COLO668 (cell line): ENCODE results near the gene RAB26.
A peak's percentile ranks its signal among the peaks of the same experiment; 100 is the strongest.
"Not testable (repeated sequence)": the region's sequence is repeated elsewhere in the genome, so short reads cannot be mapped to it uniquely, and the experiment has no call there.

Experiments used
- DNase-seq: peaks from one replicate; lab custom pipeline; 2025; ENCODE audit not compliant: unreplicated experiment; lab: John Stamatoyannopoulos, UW

RAB26 gene

DNA sequence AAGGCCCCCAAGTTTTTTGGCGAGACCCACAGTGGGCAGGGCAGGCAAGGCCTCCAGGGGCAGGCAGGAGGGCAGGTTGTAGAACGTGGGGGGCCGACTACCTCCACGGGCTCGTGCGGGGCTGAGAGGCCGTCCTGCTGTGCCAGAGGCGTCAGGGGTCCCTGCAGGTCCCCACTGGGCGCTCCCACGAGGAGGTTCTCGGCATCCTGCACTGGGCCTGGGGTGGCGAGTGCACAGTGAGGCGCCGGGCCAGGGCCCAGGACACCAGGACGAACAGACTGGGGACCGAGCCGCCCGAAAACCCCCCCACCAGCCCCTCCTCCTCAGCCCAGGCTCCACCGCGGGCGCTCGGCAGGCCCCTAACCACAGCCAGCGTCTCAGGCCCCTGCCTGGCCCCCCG lies 32.0 kb upstream of the RAB26 start:
- not testable (repeated sequence) for DNase-seq

- not testable (repeated sequence) for DNase-seq
Measured at GRCh38 chr16:2117341-2117740, 31.1 kb upstream of the RAB26 start.

- not testable (repeated sequence) for DNase-seq
Measured at GRCh38 chr16:2117960-2118722, 30.3 kb upstream of the RAB26 start.

DNA sequence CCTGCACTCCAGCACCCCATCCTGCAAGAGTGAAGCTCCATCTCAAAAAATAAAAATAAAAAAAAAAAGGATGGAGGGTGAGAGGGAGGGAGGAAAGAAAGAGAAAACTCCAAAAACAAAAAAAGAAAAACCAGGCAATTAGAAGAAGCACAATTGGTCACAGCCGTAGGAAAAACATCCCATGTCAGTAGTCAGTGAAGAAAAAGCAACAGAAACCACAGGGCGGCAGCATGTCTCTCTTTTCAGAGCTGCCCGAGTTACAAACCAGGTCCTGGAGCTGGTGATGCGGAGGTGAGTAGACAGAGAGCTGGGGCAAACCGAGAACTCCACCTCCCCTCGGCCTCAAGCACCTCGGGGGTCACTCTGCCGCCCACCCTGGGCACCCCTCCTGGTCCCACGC lies 27.1 kb upstream of the RAB26 start:
- peak; percentile 9 for DNase-seq

DNA sequence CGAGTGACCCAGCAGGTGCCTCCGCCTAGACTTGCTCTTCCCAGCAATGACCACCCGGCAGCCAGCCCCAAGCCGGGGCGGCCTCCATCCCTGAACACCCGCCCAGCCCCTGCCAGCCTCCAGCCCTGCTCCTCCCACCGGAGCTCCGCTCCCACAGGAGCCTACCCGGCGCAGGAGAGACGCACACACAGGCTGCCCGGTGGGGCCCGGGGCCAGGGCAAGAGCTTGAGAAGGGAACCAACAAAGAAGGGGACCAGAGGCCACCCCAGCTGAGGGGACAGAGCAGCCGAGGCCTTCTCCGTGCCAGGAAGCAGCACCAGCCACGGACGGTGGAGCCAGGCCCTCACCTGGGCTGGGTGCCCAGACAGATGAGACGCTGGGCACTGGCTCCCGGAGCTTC lies 26.6 kb upstream of the RAB26 start:
- no peak for DNase-seq

DNA sequence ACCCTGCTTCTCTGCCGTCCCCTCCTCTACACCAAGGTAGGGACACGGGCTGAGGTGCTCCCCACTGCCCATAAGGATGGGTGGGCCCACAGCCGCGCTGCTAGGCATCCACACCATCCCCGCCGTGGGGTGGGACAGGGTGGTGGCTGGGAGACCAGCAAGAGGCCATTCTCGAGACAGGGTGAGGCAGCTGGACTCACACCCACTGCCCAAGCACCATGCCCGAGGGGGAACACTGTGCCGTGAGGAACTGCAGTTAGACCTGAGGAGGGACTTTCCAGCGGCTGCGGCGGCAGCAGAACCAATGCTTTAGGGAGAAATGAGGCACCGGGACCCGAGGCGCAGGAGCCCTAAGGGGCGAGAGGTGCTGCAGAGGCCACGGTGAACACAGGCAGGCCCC lies 26.0 kb upstream of the RAB26 start:
- DNase-seq = no peak

DNA sequence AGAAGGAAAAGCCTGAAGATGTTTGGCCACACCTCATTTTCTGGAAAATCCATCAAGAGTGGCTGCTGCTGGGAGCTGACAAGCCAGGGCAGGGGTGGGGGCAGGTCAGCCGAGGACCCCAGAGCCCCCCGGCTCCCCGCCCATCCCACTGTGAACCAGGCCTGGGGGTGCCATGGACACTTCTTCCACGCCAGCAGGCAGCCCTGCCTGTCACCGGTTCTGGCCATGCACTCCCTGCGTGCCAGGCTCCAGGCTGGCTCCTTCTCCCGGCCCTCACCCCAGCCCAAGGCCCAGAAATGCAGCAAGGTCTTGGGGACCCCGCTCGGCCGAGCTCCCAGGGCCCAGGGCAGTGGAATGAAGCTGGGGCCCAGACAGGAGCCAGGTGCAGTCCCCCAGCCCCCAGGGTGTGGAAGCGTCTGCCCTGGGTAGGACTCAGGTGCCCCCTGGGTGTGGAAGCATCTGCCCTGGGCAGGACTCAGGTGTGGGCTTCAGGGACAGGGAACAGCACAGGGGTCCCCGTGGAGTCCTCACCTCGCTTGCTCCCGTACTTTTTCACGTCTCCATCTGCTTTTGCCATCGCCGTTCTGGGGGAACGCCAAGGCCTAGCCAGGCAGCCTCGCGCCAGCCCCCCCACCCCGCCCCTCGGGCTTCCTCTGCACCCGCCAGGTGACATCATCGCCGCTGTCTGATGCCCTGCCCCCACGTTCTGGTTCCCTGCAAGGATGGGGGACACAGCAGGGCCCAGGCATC lies 25.3 kb upstream of the RAB26 start:
- not testable (repeated sequence) for DNase-seq

DNA sequence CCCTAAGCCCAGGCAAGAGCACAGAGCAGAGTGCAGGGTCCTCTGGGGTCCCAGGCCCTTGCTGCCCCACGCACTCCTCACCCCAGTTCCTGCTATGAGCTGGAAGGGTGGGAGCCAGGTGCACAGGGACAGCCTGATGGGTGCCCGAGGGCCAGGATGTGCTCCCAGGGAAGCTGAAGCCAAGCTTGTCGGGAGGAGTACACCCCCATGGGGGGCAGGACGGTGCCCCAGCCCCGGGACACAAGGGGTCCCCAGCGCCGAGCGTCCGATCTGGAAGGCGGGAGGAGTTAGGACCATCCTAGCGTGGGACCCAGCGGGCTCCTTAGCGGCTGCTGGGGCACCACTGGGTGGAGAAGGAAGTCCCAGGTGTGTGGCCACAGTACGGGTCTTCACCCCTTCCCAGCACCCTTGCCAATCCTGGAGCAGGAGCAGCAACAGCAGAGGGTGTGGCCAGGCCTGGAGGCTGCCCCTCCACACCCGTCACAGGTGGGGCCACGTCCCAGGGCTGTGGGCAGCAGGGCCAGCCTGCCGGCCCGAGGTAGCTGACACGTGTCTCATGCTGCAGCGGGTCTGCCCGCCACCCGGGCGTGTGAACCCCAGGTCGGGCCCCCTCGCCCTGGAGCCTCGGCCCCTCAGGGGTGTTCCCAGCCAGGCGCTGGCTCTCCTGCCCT lies 24.6 kb upstream of the RAB26 start:
- DNase-seq = peak; percentile 37

DNA sequence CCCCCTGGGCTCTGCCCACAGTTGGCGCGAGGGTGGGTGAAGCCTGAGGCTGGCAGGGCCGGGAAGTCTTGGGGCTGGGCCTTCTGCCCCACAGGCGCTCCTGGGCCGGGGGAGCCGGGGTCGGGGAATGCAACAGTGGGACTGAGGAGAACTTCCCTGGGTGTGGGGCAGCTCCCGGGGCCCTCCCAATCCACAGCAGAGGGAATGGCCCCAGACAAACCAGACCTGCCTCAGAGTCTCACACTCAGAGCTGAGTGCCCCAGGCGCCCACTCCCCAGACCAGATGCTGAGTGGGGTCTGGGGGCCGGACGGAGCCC lies 24.1 kb upstream of the RAB26 start:
- DNase-seq = not testable (repeated sequence)

DNA sequence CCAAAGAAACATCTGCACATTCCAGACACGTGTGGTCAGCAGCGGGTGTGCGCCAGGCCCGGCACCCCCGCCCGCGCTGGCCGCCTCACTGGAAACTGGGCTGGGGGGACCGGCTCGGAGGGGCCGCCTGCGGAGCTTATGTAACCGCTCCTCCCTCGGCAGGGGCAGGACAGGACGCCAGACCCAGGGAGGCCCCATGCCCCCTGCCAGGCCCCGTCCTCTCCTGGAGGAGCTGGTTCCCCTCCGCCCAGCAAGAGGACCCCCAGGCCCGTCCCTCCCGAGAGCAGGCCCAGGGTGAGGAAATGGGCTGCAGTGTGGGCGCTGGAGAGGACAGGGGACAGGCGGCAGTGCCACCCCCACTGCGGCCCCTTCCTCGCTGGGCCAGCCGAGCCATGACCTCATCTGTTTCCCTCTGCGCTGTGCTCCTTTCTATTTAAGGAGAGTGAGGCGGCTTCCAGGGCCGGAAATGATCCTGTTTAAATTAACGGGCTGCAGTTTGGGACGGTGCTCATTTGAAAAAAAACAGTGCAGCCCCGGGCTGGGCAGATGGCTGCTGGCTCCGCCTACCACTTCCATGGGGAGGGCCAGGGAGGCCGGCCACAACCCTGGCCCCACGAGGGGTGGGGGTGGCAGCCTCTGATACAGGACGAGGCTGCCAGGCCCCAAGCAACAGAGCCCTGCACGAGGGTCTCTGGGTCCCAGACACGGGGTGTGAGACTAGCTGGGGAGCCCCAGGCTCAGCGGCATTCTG lies 23.6 kb upstream of the RAB26 start:
- peak; percentile 73 for DNase-seq

DNA sequence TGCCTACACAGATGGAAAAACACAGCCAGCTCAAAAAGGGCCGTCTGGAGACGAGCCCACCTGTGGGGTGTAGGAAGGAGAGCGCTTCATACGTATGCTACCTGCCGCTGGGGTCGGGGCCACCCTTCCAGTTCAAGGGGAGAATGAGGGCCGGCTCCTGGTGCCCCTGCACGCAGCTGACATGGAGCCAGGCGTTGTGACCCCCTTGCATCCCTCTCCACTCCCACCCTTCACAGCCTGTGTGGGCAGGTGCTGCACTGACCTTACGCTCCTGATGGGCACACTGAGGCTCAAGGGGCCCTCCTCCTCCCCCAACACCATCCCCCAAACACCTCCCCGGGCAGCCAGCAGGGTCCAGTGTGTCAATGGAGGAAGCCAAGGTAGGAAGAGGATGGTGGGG lies 22.8 kb upstream of the RAB26 start:
- DNase-seq = not testable (repeated sequence)

- DNase-seq = not testable (repeated sequence)
Measured at GRCh38 chr16:2126161-2126743, 22.2 kb upstream of the RAB26 start.

- not testable (repeated sequence) for DNase-seq
Measured at GRCh38 chr16:2126928-2127556, 21.4 kb upstream of the RAB26 start.

DNA sequence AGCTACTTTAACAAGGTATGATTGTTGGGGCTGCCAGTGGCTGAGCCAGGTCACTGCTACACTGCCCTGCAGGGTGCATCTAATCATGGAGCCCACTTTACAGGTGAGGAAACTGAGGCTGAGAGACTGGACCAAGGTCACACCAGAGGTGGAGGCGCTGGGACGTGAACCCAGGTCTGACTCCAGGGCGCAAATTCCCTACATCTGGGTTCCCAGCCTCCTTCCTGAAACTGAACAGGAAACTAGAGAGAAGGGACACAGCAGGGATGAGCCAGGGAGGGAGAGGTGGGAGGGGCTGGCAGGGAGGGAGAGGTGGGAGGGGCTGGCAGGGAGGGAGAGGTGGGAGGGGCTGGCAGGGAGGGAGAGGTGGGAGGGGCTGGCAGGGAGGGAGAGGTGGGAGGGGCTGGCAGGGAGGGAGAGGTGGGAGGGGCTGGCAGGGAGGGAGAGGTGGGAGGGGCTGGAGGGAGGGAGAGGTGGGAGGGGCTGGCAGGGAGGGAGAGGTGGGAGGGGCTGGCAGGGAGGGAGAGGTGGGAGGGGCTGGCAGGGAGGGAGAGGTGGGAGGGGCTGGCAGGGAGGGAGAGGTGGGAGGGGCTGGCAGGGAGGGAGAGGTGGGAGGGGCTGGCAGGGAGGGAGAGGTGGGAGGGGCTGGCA lies 20.7 kb upstream of the RAB26 start:
- peak; percentile 47 for DNase-seq

DNA sequence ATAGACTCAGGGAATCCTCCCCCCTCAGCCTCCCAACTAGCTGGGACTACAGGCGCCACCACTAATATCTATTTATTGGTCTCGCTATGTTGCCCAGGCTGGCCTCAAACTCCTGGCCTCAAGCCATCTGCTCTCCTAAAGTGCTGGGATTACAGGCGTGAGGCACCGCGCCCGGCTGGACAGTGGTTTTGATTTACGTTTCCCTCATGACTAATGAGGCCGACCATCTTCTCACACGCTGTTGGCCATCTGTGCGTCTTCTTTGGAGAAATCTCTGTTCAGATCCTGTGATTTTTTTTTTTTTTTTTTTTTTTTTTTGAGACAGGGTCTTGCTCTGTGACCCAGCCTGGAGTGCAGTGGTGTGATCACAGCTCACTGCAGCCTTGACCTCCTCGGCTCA lies 19.2 kb upstream of the RAB26 start:
- not testable (repeated sequence) for DNase-seq

- DNase-seq = not testable (repeated sequence)
Measured at GRCh38 chr16:2129890-2130447, 18.5 kb upstream of the RAB26 start.

- DNase-seq = not testable (repeated sequence)
Measured at GRCh38 chr16:2133797-2134196, 14.6 kb upstream of the RAB26 start.

GRCh38 chr16:2135071-2135470 lies 13.4 kb upstream of the RAB26 start:
- DNase-seq = peak; percentile 11

DNA sequence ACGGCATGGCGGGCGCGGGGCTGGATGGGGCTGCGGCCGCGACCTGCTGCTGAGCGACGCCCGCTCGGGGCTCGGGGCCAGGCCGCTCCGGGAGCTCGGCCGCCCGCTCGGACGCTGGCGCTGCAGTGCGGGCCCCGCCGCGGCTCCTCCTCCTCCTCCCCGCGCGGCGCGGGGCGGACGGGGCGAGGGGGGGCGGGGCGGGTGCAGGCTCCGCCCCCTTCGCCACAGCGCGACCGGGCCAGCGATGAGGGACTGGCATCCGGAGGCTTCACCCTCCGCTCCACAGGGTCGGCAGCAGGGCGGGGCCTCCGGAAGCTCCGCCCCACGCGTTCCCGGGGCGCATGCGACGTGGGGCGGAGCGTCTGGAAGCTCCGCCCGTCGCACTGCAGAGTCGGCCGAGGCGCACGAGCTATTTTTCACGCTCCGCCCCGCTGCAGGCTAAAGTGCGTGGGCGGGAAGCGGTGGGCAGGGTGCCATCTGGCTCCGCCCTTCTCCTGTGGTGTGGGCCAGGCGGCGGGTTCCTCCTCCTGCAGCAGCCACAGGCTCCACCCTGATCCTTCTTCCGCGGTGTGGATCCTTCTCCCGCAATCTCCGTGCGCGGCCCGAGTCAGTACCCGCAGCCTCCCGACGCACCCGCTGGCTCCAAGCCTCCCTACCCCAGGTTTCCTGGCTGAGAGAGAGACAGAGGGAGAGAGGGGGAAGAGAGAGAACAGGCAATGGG lies 12.5 kb upstream of the RAB26 start, which contains the start of gene PKD1:
TSS of gene PKD1 (minus strand) at position 129 of the 721 bp plus-strand sequence. CDS start 209 bp downstream, outside the sequence.
- peak; percentile 89 for DNase-seq
